Smooth muscle cell (in vitro differentiated cells): ENCODE measurements around the gene GALNT9. TPM values are rescaled to one million over a fixed set of nuclear protein-coding genes. Genes with fewer than 3 reads are reported as not detected.

ENCODE experiments used
- DNase-seq: peaks from one replicate; lab custom pipeline; 2025; ENCODE audit not compliant: unreplicated experiment; lab: John Stamatoyannopoulos, UW
- H2AFZ ChIP-seq: fragments of 200-600 bp; sonication (generic); 2 replicates; pipeline ENCODE4 v1.6.0; 2016; ENCODE audit warnings: antibody characterized with exemption, low read depth, mild to moderate bottlenecking
- H3F3A ChIP-seq: fragments of 200-600 bp; sonication (generic); 2 replicates; pipeline ENCODE4 v1.6.0; 2017; ENCODE audit warnings: antibody characterized with exemption, low read depth
- H3K27ac ChIP-seq: fragments of 200-600 bp; sonication (generic); 2 replicates; pipeline ENCODE4 v1.5.1; 2016; ENCODE audit warnings: low read depth, mild to moderate bottlenecking
- H3K27me3 ChIP-seq: fragments of 200-600 bp; sonication (generic); 2 replicates; pipeline ENCODE4 v1.6.1; 2016; ENCODE audit warnings: low read depth, mild to moderate bottlenecking
- H3K36me3 ChIP-seq: fragments of 200-600 bp; sonication (generic); 2 replicates; pipeline ENCODE4 v1.5.1; 2016; ENCODE audit warnings: low read depth
- H3K4me1 ChIP-seq: fragments of 200-600 bp; sonication (generic); 2 replicates; pipeline ENCODE4 v1.5.1; 2016; ENCODE audit warnings: low read depth
- H3K4me2 ChIP-seq: fragments of 200-600 bp; sonication (generic); 2 replicates; pipeline ENCODE4 v1.6.0; 2016; ENCODE audit warnings: mild to moderate bottlenecking
- H3K4me3 ChIP-seq: fragments of 200-600 bp; sonication (generic); 2 replicates; pipeline ENCODE4 v1.5.1; 2016; ENCODE audit warnings: mild to moderate bottlenecking
- H3K79me2 ChIP-seq: fragments of 200-600 bp; sonication (generic); 2 replicates; pipeline ENCODE4 v1.6.0; 2016; ENCODE audit warnings: low read depth, mild to moderate bottlenecking
- H3K9ac ChIP-seq: fragments of 200-600 bp; sonication (generic); 2 replicates; pipeline ENCODE4 v1.6.0; 2016; ENCODE audit warnings: low read depth
- H3K9me3 ChIP-seq: fragments of 200-600 bp; sonication (generic); replicated peaks from 2 replicates; pipeline ENCODE4 v1.5.1; 2016; ENCODE audit warnings: low read depth
- H4K20me1 ChIP-seq: fragments of 200-600 bp; sonication (generic); 2 replicates; pipeline ENCODE4 v1.6.0; 2016; ENCODE audit warnings: low read depth
- CTCF ChIP-seq: fragments of 200-600 bp; sonication (generic); IDR thresholded peaks from 2 replicates; pipeline ENCODE4 v1.5.1; 2017; ENCODE audit warnings: borderline replicate concordance, mild to moderate bottlenecking, antibody characterized with exemption; ENCODE audit not compliant: insufficient read depth, poor library complexity, severe bottlenecking
- WGBS: methylation state at CpG from one replicate; pipeline ENCODE4 v1.1.7; 2016; ENCODE audit warnings: low lambda C conversion rate; 5-methylcytosine and 5-hydroxymethylcytosine counted together
- polyA plus RNA-seq: library from polyadenylated mRNA; unstranded; fragments of >200 nt; fragmentation: Nextera tagmentation; extraction: Ambion mirVana; gene quantifications from 2 replicates; pipeline ENCODE4 v1.2.1, GENCODE V29; 2016
- total RNA-seq: library from RNA; depleted of rRNA; stranded (reverse); fragments of >200 nt; gene quantifications from 2 replicates; pipeline ENCODE4 v1.2.3, GENCODE V29; 2014

Gene GALNT9
- total and polyA plus RNA-seq, 2 experiments from 2014 or later = 1.1 TPM; not detected in 1

- WGBS = 92% methylated on average over 10 of the region's 10 CpGs
- no peaks in the 10 kb centered on the region for H3K9me3 ChIP-seq
- no peak overlapping the region for H3K27ac ChIP-seq
- no peaks in the 10 kb centered on the region for H3K79me2 ChIP-seq
- H3K4me3 ChIP-seq = no peak overlapping the region
- peaks cover 6% of the 10 kb centered on the region for H3K27me3 ChIP-seq
- no peaks in the 10 kb centered on the region for H3K4me1 ChIP-seq
- H3K36me3 ChIP-seq = no peaks in the 10 kb centered on the region
- no peaks in the 10 kb centered on the region for H3F3A ChIP-seq
- no peak for TF ChIP-seq CTCF
- H2AFZ ChIP-seq = no peak overlapping the region
- H3K9ac ChIP-seq = no peak overlapping the region
- H4K20me1 ChIP-seq = no peaks in the 10 kb centered on the region
- no peak overlapping the region for H3K4me2 ChIP-seq
- no peak for DNase-seq
These were observed 11.3 kb downstream of the GALNT9 start for GRCh38 chr12:132318135-132318534.

- WGBS = 86% methylated on average over 19 of the region's 19 CpGs
- H3F3A ChIP-seq = no peaks in the 10 kb centered on the region
- H3K4me3 ChIP-seq = no peak overlapping the region
- H3K27ac ChIP-seq = no peak overlapping the region
- H3K9me3 ChIP-seq = no peaks in the 10 kb centered on the region
- no peaks in the 10 kb centered on the region for H4K20me1 ChIP-seq
- H2AFZ ChIP-seq = no peak overlapping the region
- no peak for DNase-seq
- H3K27me3 ChIP-seq = peaks cover 6% of the 10 kb centered on the region
- TF ChIP-seq CTCF = no peak
- no peaks in the 10 kb centered on the region for H3K36me3 ChIP-seq
- no peaks in the 10 kb centered on the region for H3K79me2 ChIP-seq
- H3K4me1 ChIP-seq = no peaks in the 10 kb centered on the region
- H3K9ac ChIP-seq = no peak overlapping the region
- H3K4me2 ChIP-seq = no peak overlapping the region
These were observed 12.0 kb downstream of the GALNT9 start for GRCh38 chr12:132317233-132317938.

- no peak for TF ChIP-seq CTCF
- Histone ChIP-seq H3K4me3 (no peak overlapping the region), H3K79me2 (no peaks in the 10 kb centered on the region), H3F3A (no peaks in the 10 kb centered on the region), H3K36me3 (no peaks in the 10 kb centered on the region), H3K4me2 (no peak overlapping the region), H3K4me1 (no peaks in the 10 kb centered on the region), H3K9ac (no peak overlapping the region), H3K27ac (no peak overlapping the region), H4K20me1 (no peaks in the 10 kb centered on the region), H3K9me3 (no peaks in the 10 kb centered on the region), H3K27me3 (peaks cover 6% of the 10 kb centered on the region), H2AFZ (no peak overlapping the region)
- DNase-seq = no peak
- WGBS = 91% methylated on average over 17 of the region's 17 CpGs
These were observed 12.7 kb downstream of the GALNT9 start for GRCh38 chr12:132316497-132317232.

GRCh38 chr12:132315951-132316350 is 13.4 kb downstream of the GALNT9 start:
- no peaks in the 10 kb centered on the region for H3K9me3 ChIP-seq
- WGBS = 80% methylated on average over 13 of the region's 20 CpGs
- no peak overlapping the region for H3K4me3 ChIP-seq
- H3F3A ChIP-seq = no peaks in the 10 kb centered on the region
- H3K4me1 ChIP-seq = no peaks in the 10 kb centered on the region
- H3K9ac ChIP-seq = no peak overlapping the region
- no peak for DNase-seq
- no peak overlapping the region for H2AFZ ChIP-seq
- H3K27ac ChIP-seq = no peak overlapping the region
- H3K79me2 ChIP-seq = no peaks in the 10 kb centered on the region
- no peaks in the 10 kb centered on the region for H4K20me1 ChIP-seq
- no peak overlapping the region for H3K4me2 ChIP-seq
- peaks cover 6% of the 10 kb centered on the region for H3K27me3 ChIP-seq
- no peaks in the 10 kb centered on the region for H3K36me3 ChIP-seq
- TF ChIP-seq CTCF = no peak
